Cardiac muscle cell (in vitro differentiated cells and primary cell): Measurements from ENCODE around the gene SNF8. TPM values are rescaled to one million over a fixed set of nuclear protein-coding genes. Genes with fewer than 3 reads are reported as not detected.

Source experiments
- DNase-seq, 2 donors: peaks; one replicate each; pipeline versions ENCODE4 v3.0.0 to v3.0.0-alpha.2; 2010 to 2017; ENCODE audit warnings: low read depth in 1 of 2, low spot score in 1 of 2
- H3K27ac ChIP-seq: fragments of 200-600 bp; sonication (generic); 2 replicates; pipeline ENCODE4 v1.5.1; 2016
- H3K27me3 ChIP-seq: fragments of 200-600 bp; sonication (generic); 2 replicates; pipeline ENCODE4 v1.6.0; 2016; ENCODE audit warnings: control low read depth
- H3K36me3 ChIP-seq: fragments of 200-600 bp; sonication (generic); 2 replicates; pipeline ENCODE4 v1.5.1; 2016; ENCODE audit warnings: control low read depth
- H3K4me1 ChIP-seq: fragments of 200-600 bp; sonication (generic); 2 replicates; pipeline ENCODE4 v1.8.1; 2017; ENCODE audit warnings: low read depth, mild to moderate bottlenecking, mixed run types
- H3K4me3 ChIP-seq: fragments of 200-600 bp; sonication (generic); 2 replicates; pipeline ENCODE4 v1.5.1; 2016; ENCODE audit warnings: mild to moderate bottlenecking
- H3K9me3 ChIP-seq: fragments of 200-600 bp; sonication (generic); 2 replicates; pipeline ENCODE4 v1.5.1; 2017; ENCODE audit warnings: low read depth, mild to moderate bottlenecking, control low read depth
- CTCF ChIP-seq: IDR thresholded peaks from 2 replicates; pipeline ENCODE4 v1.5.1; 2012; ENCODE audit warnings: low read depth, mild to moderate bottlenecking, low read length
- polyA plus RNA-seq: library from polyadenylated mRNA; unstranded; fragments of >200 nt; fragmentation: Nextera tagmentation; extraction: Ambion mirVana; gene quantifications from 2 replicates; pipeline ENCODE4 v1.2.1, GENCODE V29; 2016
- total RNA-seq: library from RNA; depleted of rRNA; stranded (reverse); fragments of >200 nt; gene quantifications from 2 replicates; pipeline ENCODE4 v1.2.3, GENCODE V29; 2016

SNF8 gene
- total and polyA plus RNA-seq, 2 experiments from 2014 or later, result 114 to 315 TPM

- H3K9me3 ChIP-seq, result no peaks in the 10 kb centered on the region
- H3K4me1 ChIP-seq, result no peaks in the 10 kb centered on the region
- no peak for TF ChIP-seq CTCF
- no peaks in the 10 kb centered on the region for H3K27me3 ChIP-seq
- DNase-seq, result peak in 1 of 2 donors; percentile 78
- H3K27ac ChIP-seq, result peak overlapping the region; percentile 34
- no peak overlapping the region for H3K4me3 ChIP-seq
- peaks cover 38% of the 10 kb centered on the region for H3K36me3 ChIP-seq
Measured at GRCh38 chr17:48915459-48916282, 29.0 kb downstream of the SNF8 start.

GRCh38 chr17:48912476-48912875, 32.2 kb downstream of the SNF8 start:
- DNase-seq, result no peak
- no peak overlapping the region for H3K27ac ChIP-seq
- no peaks in the 10 kb centered on the region for H3K27me3 ChIP-seq
- H3K9me3 ChIP-seq, result no peaks in the 10 kb centered on the region
- H3K4me3 ChIP-seq, result no peak overlapping the region
- peaks cover 14% of the 10 kb centered on the region for H3K36me3 ChIP-seq
- TF ChIP-seq CTCF, result no peak
- peaks cover 13% of the 10 kb centered on the region for H3K4me1 ChIP-seq

GRCh38 chr17:48910370-48910769, 34.3 kb downstream of the SNF8 start:
- Histone ChIP-seq H3K36me3 (peaks cover 5% of the 10 kb centered on the region), H3K4me1 (peaks cover 14% of the 10 kb centered on the region), H3K27me3 (no peaks in the 10 kb centered on the region), H3K4me3 (no peak overlapping the region), H3K27ac (no peak overlapping the region), H3K9me3 (no peaks in the 10 kb centered on the region)
- DNase-seq, result peak in 1 of 2 donors; percentile 18
- TF ChIP-seq CTCF, result no peak

- Histone ChIP-seq H3K4me1 (peaks cover 14% of the 10 kb centered on the region), H3K27ac (no peak overlapping the region), H3K4me3 (peak overlapping the region; percentile 98), H3K9me3 (no peaks in the 10 kb centered on the region), H3K27me3 (no peaks in the 10 kb centered on the region), H3K36me3 (peaks cover 5% of the 10 kb centered on the region)
- TF ChIP-seq CTCF, result no peak
- no peak for DNase-seq
Measured at GRCh38 chr17:48909783-48910182, 34.9 kb downstream of the SNF8 start.

- TF ChIP-seq CTCF, result no peak
- H3K36me3 ChIP-seq, result peaks cover 5% of the 10 kb centered on the region
- DNase-seq, result peak; percentile 93 to 95
- H3K27ac ChIP-seq, result peak overlapping the region; percentile 95
- peaks cover 14% of the 10 kb centered on the region for H3K4me1 ChIP-seq
- H3K4me3 ChIP-seq, result peak overlapping the region; percentile 98
- no peaks in the 10 kb centered on the region for H3K27me3 ChIP-seq
- H3K9me3 ChIP-seq, result no peaks in the 10 kb centered on the region
Measured at GRCh38 chr17:48908853-48909394, 35.7 kb downstream of the SNF8 start.
